H9 (cell line): ENCODE data around the gene DLK2. TPM values are rescaled to one million over a fixed set of nuclear protein-coding genes. Genes with fewer than 3 reads are reported as not detected.
A peak's percentile ranks its signal among the peaks of the same experiment; 100 is the strongest.

Experiments
- DNase-seq: peaks from one replicate; pipeline ENCODE4 v3.0.0-alpha.2; 2017
- H2AFZ ChIP-seq: one replicate; pipeline ENCODE4 v1.6.1; 2013; ENCODE audit warnings: mild to moderate bottlenecking, low read length, control low read depth, moderate library complexity
- H2AK5ac ChIP-seq: 2 replicates; pipeline ENCODE4 v1.6.1; 2013; ENCODE audit warnings: low read length, control low read depth, mixed read lengths; ENCODE audit not compliant: insufficient read length
- H2BK120ac ChIP-seq: one replicate; pipeline ENCODE4 v1.6.1; 2013; ENCODE audit warnings: low read depth, mild to moderate bottlenecking, low read length, control low read depth, inconsistent platforms; ENCODE audit not compliant: poor library complexity, severe bottlenecking
- H2BK12ac ChIP-seq: 2 replicates; pipeline ENCODE4 v1.6.1; 2013; ENCODE audit warnings: low read length, control low read depth, mixed read lengths, low read depth; ENCODE audit not compliant: insufficient read length
- H2BK15ac ChIP-seq: 2 replicates; pipeline ENCODE4 v1.6.1; 2013; ENCODE audit warnings: low read depth, low read length, control low read depth
- H2BK20ac ChIP-seq: one replicate; pipeline ENCODE4 v1.6.1; 2013; ENCODE audit warnings: low read depth, mild to moderate bottlenecking, low read length, control low read depth, inconsistent platforms; ENCODE audit not compliant: poor library complexity, severe bottlenecking
- H2BK5ac ChIP-seq: 2 replicates; pipeline ENCODE4 v1.6.1; 2013; ENCODE audit warnings: low read length, control low read depth, mixed read lengths; ENCODE audit not compliant: insufficient read length
- H3K14ac ChIP-seq: 2 replicates; pipeline ENCODE4 v1.6.1; 2013; ENCODE audit warnings: low read length, control low read depth; ENCODE audit not compliant: insufficient read depth
- H3K18ac ChIP-seq: 2 replicates; pipeline ENCODE4 v1.6.1; 2013; ENCODE audit warnings: low read depth, mild to moderate bottlenecking, mixed read lengths, low read length, control low read depth; ENCODE audit not compliant: insufficient read length
- H3K23ac ChIP-seq: 2 replicates; pipeline ENCODE4 v1.6.1; 2013; ENCODE audit warnings: low read length, control low read depth, mixed read lengths, low read depth; ENCODE audit not compliant: insufficient read length
- H3K23me2 ChIP-seq: 2 replicates; pipeline ENCODE4 v1.6.1; 2013; ENCODE audit warnings: low read depth, mild to moderate bottlenecking, mixed read lengths, low read length, control low read depth; ENCODE audit not compliant: insufficient read length, poor library complexity, severe bottlenecking
- H3K27ac ChIP-seq: 2 replicates; pipeline ENCODE4 v1.5.1; 2013; ENCODE audit warnings: low read length, control low read depth, mixed read lengths, low read depth; ENCODE audit not compliant: insufficient read length
- H3K27me3 ChIP-seq: 2 replicates; pipeline ENCODE4 v1.6.1; 2013; ENCODE audit warnings: low read length, control low read depth, inconsistent platforms; ENCODE audit not compliant: insufficient read depth
- H3K4ac ChIP-seq: 2 replicates; pipeline ENCODE4 v1.6.1; 2013; ENCODE audit warnings: low read depth, mild to moderate bottlenecking, control low read depth, inconsistent platforms, low read length, moderate library complexity
- H3K4me1 ChIP-seq: 2 replicates; pipeline ENCODE4 v1.6.1; 2013; ENCODE audit warnings: low read length, control low read depth, inconsistent platforms; ENCODE audit not compliant: insufficient read depth
- H3K4me2 ChIP-seq: 2 replicates; pipeline ENCODE4 v1.6.1; 2013; ENCODE audit warnings: low read length, control low read depth, mixed read lengths; ENCODE audit not compliant: insufficient read length, insufficient read depth
- H3K56ac ChIP-seq: 2 replicates; pipeline ENCODE4 v1.6.1; 2013; ENCODE audit warnings: low read depth, mild to moderate bottlenecking, mixed read lengths, low read length, control low read depth; ENCODE audit not compliant: insufficient read length
- H3K79me1 ChIP-seq: 2 replicates; pipeline ENCODE4 v1.6.1; 2013; ENCODE audit warnings: low read depth, mild to moderate bottlenecking, moderate library complexity, low read length, control low read depth, inconsistent platforms; ENCODE audit not compliant: insufficient read depth, poor library complexity, severe bottlenecking
- H3K79me2 ChIP-seq: 2 replicates; pipeline ENCODE4 v1.6.1; 2013; ENCODE audit warnings: low read length, control low read depth, inconsistent platforms; ENCODE audit not compliant: insufficient read depth
- H3K9ac ChIP-seq: 2 replicates; pipeline ENCODE4 v1.6.1; 2013; ENCODE audit warnings: low read length, control low read depth, mixed read lengths; ENCODE audit not compliant: insufficient read length; ENCODE audit errors: extremely low read depth
- H3K9me3 ChIP-seq: one replicate; pipeline ENCODE4 v1.6.1; 2013; ENCODE audit warnings: low read depth, low read length, inconsistent platforms; ENCODE audit not compliant: control insufficient read depth
- H3T11ph ChIP-seq: one replicate; pipeline ENCODE4 v1.6.1; 2013; ENCODE audit warnings: mild to moderate bottlenecking, low read length, control low read depth, inconsistent platforms
- H4K20me1 ChIP-seq: one replicate; pipeline ENCODE4 v1.6.1; 2013; ENCODE audit not compliant: control insufficient read depth, insufficient read length, insufficient read depth
- H4K5ac ChIP-seq: 2 replicates; pipeline ENCODE4 v1.6.1; 2013; ENCODE audit warnings: low read depth, mild to moderate bottlenecking, mixed read lengths, low read length, control low read depth; ENCODE audit not compliant: insufficient read length
- H4K8ac ChIP-seq: replicated peaks from 2 replicates; pipeline ENCODE4 v1.6.1; 2013; ENCODE audit warnings: low read length, control low read depth, mixed read lengths, low read depth; ENCODE audit not compliant: insufficient read length
- H4K91ac ChIP-seq: 2 replicates; pipeline ENCODE4 v1.6.1; 2013; ENCODE audit warnings: low read depth, mild to moderate bottlenecking, moderate library complexity, mixed read lengths, low read length, control low read depth; ENCODE audit not compliant: insufficient read length
- H3K27ac Mint-ChIP-seq, 3 experiments: 2 replicates in 2 of 3; 3 replicates in 1 of 3; pipeline ENCODE4 v1.8.0; 2020 to 2021; ENCODE audit warnings: mixed read lengths in 3 of 3, mild to moderate bottlenecking in 1 of 3, moderate library complexity in 1 of 3
- H3K27me3 Mint-ChIP-seq: 2 replicates; pipeline ENCODE4 v1.8.0; 2021; ENCODE audit warnings: low read depth, mild to moderate bottlenecking, moderate library complexity, mixed read lengths
- H3K36me3 Mint-ChIP-seq, 3 experiments: 2 replicates in 2 of 3; 3 replicates in 1 of 3; pipeline ENCODE4 v1.8.0; 2020 to 2021; ENCODE audit warnings: low read depth in 3 of 3, mixed read lengths in 3 of 3; ENCODE audit not compliant: insufficient read depth in 1 of 3
- H3K4me1 Mint-ChIP-seq, 2 experiments: 2 replicates each; pipeline ENCODE4 v1.8.0; 2020; ENCODE audit warnings: mixed read lengths in 2 of 2
- H3K4me3 Mint-ChIP-seq, 2 experiments: 2 replicates in 1 of 2; 3 replicates in 1 of 2; pipeline ENCODE4 v1.8.0; 2020 to 2021; ENCODE audit warnings: mild to moderate bottlenecking in 2 of 2, mixed read lengths in 2 of 2, moderate library complexity in 1 of 2
- H3K9me3 Mint-ChIP-seq, 2 experiments: 2 replicates in 1 of 2; 3 replicates in 1 of 2; pipeline ENCODE4 v1.8.0; 2020; ENCODE audit warnings: mild to moderate bottlenecking in 2 of 2, mixed read lengths in 2 of 2, moderate library complexity in 1 of 2
- WGBS: extraction: QIAGEN DNeasy Blood & Tissue Kit; methylation state at CpG from one replicate; pipeline ENCODE4 v1.1.7; 2013; ENCODE audit warnings: missing lambda C conversion rate, low lambda C conversion rate, mixed read lengths; ENCODE audit not compliant: insufficient read length; ENCODE audit errors: extremely low coverage; 5-methylcytosine and 5-hydroxymethylcytosine counted together
- total RNA-seq: library from RNA; stranded (reverse); gene quantifications from 2 replicates; pipeline ENCODE4 v1.2.1, GENCODE V29; 2021
- TF ChIP-seq, protein P1 (sequence below): fragments of 200-600 bp; sonication (generic); conservative IDR thresholded peaks from 3 replicates; pipeline ENCODE4 v1.8.0; 2021; ENCODE audit warnings: antibody characterized with exemption, mild to moderate bottlenecking

The DLK2 gene
- total RNA-seq, 1 experiment from 2014 or later, result 0.96 TPM

DNA sequence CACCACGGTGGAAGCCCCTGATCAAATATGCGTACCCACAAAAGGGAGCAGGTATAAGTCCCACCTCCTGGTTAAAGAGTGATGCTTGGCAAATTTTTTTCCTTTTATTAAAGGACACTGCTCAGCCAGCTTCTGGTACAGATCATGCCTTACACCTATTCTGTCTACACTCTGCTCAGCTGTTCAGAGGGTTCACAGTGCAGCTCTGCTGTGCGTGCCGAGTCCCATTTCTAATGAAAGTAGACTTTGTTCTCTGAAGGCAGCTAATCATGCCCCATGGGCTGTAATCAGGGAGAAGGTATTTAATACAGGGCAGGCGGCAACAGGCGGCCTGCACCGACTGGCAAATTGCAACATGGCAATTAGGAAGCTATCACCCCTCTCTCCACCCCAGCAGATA, 38.5 kb upstream of the DLK2 start:
- H3K27ac ChIP-seq, result no peak overlapping the region
- Mint-ChIP-seq H3K9me3 (no peaks in the 10 kb centered on the region), H3K27ac (peak overlapping the region in 1 of 3 experiments; percentile 80; a peak in 2 of 7 replicates), H3K36me3 (peaks cover 2 to 17% (median 10%) of the 10 kb centered on the region in 3 experiments; a peak in 6 of 7 replicates), H3K4me1 (peaks cover 30 to 35% of the 10 kb centered on the region in 2 experiments), H3K27me3 (no peaks in the 10 kb centered on the region), H3K4me3 (no peak overlapping the region; a peak in 1 of 5 replicates)
- H3K14ac ChIP-seq, result no peak overlapping the region
- no peak overlapping the region for H3K9ac ChIP-seq
- H2BK5ac ChIP-seq, result no peak overlapping the region
- peaks cover 7% of the 10 kb centered on the region for H3K79me1 ChIP-seq
- H3T11ph ChIP-seq, result no peak overlapping the region
- no peak overlapping the region for H3K56ac ChIP-seq
- no peak overlapping the region for H2AK5ac ChIP-seq
- H2BK15ac ChIP-seq, result no peak overlapping the region
- DNase-seq, result no peak
- no peak overlapping the region for H2BK20ac ChIP-seq
- TF ChIP-seq, protein P1, sequence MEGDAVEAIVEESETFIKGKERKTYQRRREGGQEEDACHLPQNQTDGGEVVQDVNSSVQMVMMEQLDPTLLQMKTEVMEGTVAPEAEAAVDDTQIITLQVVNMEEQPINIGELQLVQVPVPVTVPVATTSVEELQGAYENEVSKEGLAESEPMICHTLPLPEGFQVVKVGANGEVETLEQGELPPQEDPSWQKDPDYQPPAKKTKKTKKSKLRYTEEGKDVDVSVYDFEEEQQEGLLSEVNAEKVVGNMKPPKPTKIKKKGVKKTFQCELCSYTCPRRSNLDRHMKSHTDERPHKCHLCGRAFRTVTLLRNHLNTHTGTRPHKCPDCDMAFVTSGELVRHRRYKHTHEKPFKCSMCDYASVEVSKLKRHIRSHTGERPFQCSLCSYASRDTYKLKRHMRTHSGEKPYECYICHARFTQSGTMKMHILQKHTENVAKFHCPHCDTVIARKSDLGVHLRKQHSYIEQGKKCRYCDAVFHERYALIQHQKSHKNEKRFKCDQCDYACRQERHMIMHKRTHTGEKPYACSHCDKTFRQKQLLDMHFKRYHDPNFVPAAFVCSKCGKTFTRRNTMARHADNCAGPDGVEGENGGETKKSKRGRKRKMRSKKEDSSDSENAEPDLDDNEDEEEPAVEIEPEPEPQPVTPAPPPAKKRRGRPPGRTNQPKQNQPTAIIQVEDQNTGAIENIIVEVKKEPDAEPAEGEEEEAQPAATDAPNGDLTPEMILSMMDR, result no peak
- no peak overlapping the region for H3K4me2 ChIP-seq
- H2AFZ ChIP-seq, result no peak overlapping the region
- H4K91ac ChIP-seq, result no peak overlapping the region
- H2BK120ac ChIP-seq, result no peak overlapping the region
- H2BK12ac ChIP-seq, result no peak overlapping the region
- no peaks in the 10 kb centered on the region for H3K27me3 ChIP-seq
- H4K5ac ChIP-seq, result no peak overlapping the region
- WGBS, result no CpG with 5 or more reads among the region's 7 CpGs
- H3K4me1 ChIP-seq, result peaks cover 6% of the 10 kb centered on the region; the same call in 1 of the 2 replicates
- H3K4ac ChIP-seq, result no peak overlapping the region
- H3K23me2 ChIP-seq, result no peaks in the 10 kb centered on the region
- H4K8ac ChIP-seq, result no peak overlapping the region
- H3K23ac ChIP-seq, result no peak overlapping the region
- no peak overlapping the region for H3K18ac ChIP-seq
- H3K9me3 ChIP-seq, result no peaks in the 10 kb centered on the region
- H3K79me2 ChIP-seq, result no peaks in the 10 kb centered on the region; the same call in 1 of the 2 replicates
- peaks cover 2% of the 10 kb centered on the region for H4K20me1 ChIP-seq
